ENCODE data around the gene NDEL1.

NDEL1 gene

GRCh38 chr17:8481089-8481488 lies 45.4 kb downstream of the NDEL1 start:
- H3K27ac ChIP-seq (ENCODE audit: low read depth, low read length): no peak overlapping the region

GRCh38 chr17:8481703-8482102 lies 46.0 kb downstream of the NDEL1 start:
- H3K36me3 ChIP-seq (ENCODE audit: control insufficient read depth in 5 of 5, insufficient read depth in 5 of 5, low read length in 5 of 5): peaks cover 24 to 72% (median 63%) of the 10 kb centered on the region in 5 donors
- no peaks in the 10 kb centered on the region for H3K27me3 ChIP-seq (ENCODE audit: control insufficient read depth in 5 of 5, insufficient read depth in 4 of 5, low read length in 5 of 5)
- H3K9me3 ChIP-seq (ENCODE audit: control insufficient read depth in 5 of 5, low read length in 5 of 5): peaks cover 0 to 6% (median 0%) of the 10 kb centered on the region in 5 donors
- no peak overlapping the region for H3K9ac ChIP-seq (ENCODE audit: low read length in 5 of 5)
- no peak overlapping the region for H3K27ac ChIP-seq (ENCODE audit: low read depth, low read length)
- peaks cover 7 to 21% (median 15%) of the 10 kb centered on the region in 5 donors for H3K4me1 ChIP-seq (ENCODE audit: control insufficient read depth in 5 of 5, insufficient read depth in 5 of 5, low read length in 5 of 5)
- H3K4me3 ChIP-seq (ENCODE audit: low read depth in 1 of 5, low read length in 5 of 5): no peak overlapping the region

More at GRCh38 chr17:8481089-8481488, 45.4 kb downstream of the NDEL1 start:
- H3K4me3 ChIP-seq (ENCODE audit: low read depth in 1 of 5, low read length in 5 of 5): no peak overlapping the region
- H3K9me3 ChIP-seq (ENCODE audit: control insufficient read depth in 5 of 5, low read length in 5 of 5): peaks cover 0 to 6% (median 0%) of the 10 kb centered on the region in 5 donors
- peaks cover 24 to 75% (median 67%) of the 10 kb centered on the region in 5 donors for H3K36me3 ChIP-seq (ENCODE audit: control insufficient read depth in 5 of 5, insufficient read depth in 5 of 5, low read length in 5 of 5)
- H3K4me1 ChIP-seq (ENCODE audit: control insufficient read depth in 5 of 5, insufficient read depth in 5 of 5, low read length in 5 of 5): peaks cover 7 to 23% (median 15%) of the 10 kb centered on the region in 5 donors
- H3K27me3 ChIP-seq (ENCODE audit: control insufficient read depth in 5 of 5, insufficient read depth in 4 of 5, low read length in 5 of 5): no peaks in the 10 kb centered on the region
- H3K9ac ChIP-seq (ENCODE audit: low read length in 5 of 5): no peak overlapping the region

- Histone ChIP-seq H3K27me3 (ENCODE audit: control insufficient read depth in 5 of 5, insufficient read depth in 4 of 5, low read length in 5 of 5) (no peaks in the 10 kb centered on the region), H3K36me3 (ENCODE audit: control insufficient read depth in 5 of 5, insufficient read depth in 5 of 5, low read length in 5 of 5) (peaks cover 24 to 72% (median 63%) of the 10 kb centered on the region in 5 donors), H3K27ac (ENCODE audit: low read depth, low read length) (no peak overlapping the region), H3K9ac (ENCODE audit: low read length in 5 of 5) (no peak overlapping the region), H3K9me3 (ENCODE audit: control insufficient read depth in 5 of 5, low read length in 5 of 5) (peaks cover 0 to 6% (median 0%) of the 10 kb centered on the region in 5 donors), H3K4me1 (ENCODE audit: control insufficient read depth in 5 of 5, insufficient read depth in 5 of 5, low read length in 5 of 5) (peaks cover 7 to 21% (median 15%) of the 10 kb centered on the region in 5 donors), H3K4me3 (ENCODE audit: low read depth in 1 of 5, low read length in 5 of 5) (no peak overlapping the region)
Measured at GRCh38 chr17:8482546-8482945, 46.9 kb downstream of the NDEL1 start.

- peaks cover 6 to 18% (median 12%) of the 10 kb centered on the region in 5 donors for H3K4me1 ChIP-seq (ENCODE audit: control insufficient read depth in 5 of 5, insufficient read depth in 5 of 5, low read length in 5 of 5)
- H3K4me3 ChIP-seq (ENCODE audit: low read depth in 1 of 5, low read length in 5 of 5): no peak overlapping the region
- no peaks in the 10 kb centered on the region for H3K27me3 ChIP-seq (ENCODE audit: control insufficient read depth in 5 of 5, insufficient read depth in 4 of 5, low read length in 5 of 5)
- peaks cover 24 to 71% (median 61%) of the 10 kb centered on the region in 5 donors for H3K36me3 ChIP-seq (ENCODE audit: control insufficient read depth in 5 of 5, insufficient read depth in 5 of 5, low read length in 5 of 5)
- peaks cover 0 to 6% (median 0%) of the 10 kb centered on the region in 5 donors for H3K9me3 ChIP-seq (ENCODE audit: control insufficient read depth in 5 of 5, low read length in 5 of 5)
- H3K27ac ChIP-seq (ENCODE audit: low read depth, low read length): no peak overlapping the region
- no peak overlapping the region for H3K9ac ChIP-seq (ENCODE audit: low read length in 5 of 5)
Measured at GRCh38 chr17:8484465-8484864, 48.8 kb downstream of the NDEL1 start.

- no peak overlapping the region for H3K9ac ChIP-seq (ENCODE audit: low read length in 5 of 5)
- no peaks in the 10 kb centered on the region for H3K27me3 ChIP-seq (ENCODE audit: control insufficient read depth in 5 of 5, insufficient read depth in 4 of 5, low read length in 5 of 5)
- H3K27ac ChIP-seq (ENCODE audit: low read depth, low read length): no peak overlapping the region
- H3K4me3 ChIP-seq (ENCODE audit: low read depth in 1 of 5, low read length in 5 of 5): no peak overlapping the region
- H3K9me3 ChIP-seq (ENCODE audit: control insufficient read depth in 5 of 5, low read length in 5 of 5): peaks cover 0 to 6% (median 0%) of the 10 kb centered on the region in 5 donors
- H3K36me3 ChIP-seq (ENCODE audit: control insufficient read depth in 5 of 5, insufficient read depth in 5 of 5, low read length in 5 of 5): peaks cover 24 to 67% (median 58%) of the 10 kb centered on the region in 5 donors
- H3K4me1 ChIP-seq (ENCODE audit: control insufficient read depth in 5 of 5, insufficient read depth in 5 of 5, low read length in 5 of 5): peaks cover 0 to 8% (median 2%) of the 10 kb centered on the region in 5 donors
Measured at GRCh38 chr17:8485491-8485890, 49.8 kb downstream of the NDEL1 start.

GRCh38 chr17:8487130-8487645 lies 51.5 kb downstream of the NDEL1 start:
- Histone ChIP-seq H3K36me3 (ENCODE audit: control insufficient read depth in 5 of 5, insufficient read depth in 5 of 5, low read length in 5 of 5) (peaks cover 24 to 70% (median 58%) of the 10 kb centered on the region in 5 donors), H3K27me3 (ENCODE audit: control insufficient read depth in 5 of 5, insufficient read depth in 4 of 5, low read length in 5 of 5) (no peaks in the 10 kb centered on the region), H3K9ac (ENCODE audit: low read length in 5 of 5) (no peak overlapping the region), H3K4me1 (ENCODE audit: control insufficient read depth in 5 of 5, insufficient read depth in 5 of 5, low read length in 5 of 5) (peaks cover 0 to 5% (median 0%) of the 10 kb centered on the region in 5 donors), H3K9me3 (ENCODE audit: control insufficient read depth in 5 of 5, low read length in 5 of 5) (peaks cover 0 to 6% (median 0%) of the 10 kb centered on the region in 5 donors), H3K27ac (ENCODE audit: low read depth, low read length) (no peak overlapping the region), H3K4me3 (ENCODE audit: low read depth in 1 of 5, low read length in 5 of 5) (no peak overlapping the region)

- H3K36me3 ChIP-seq (ENCODE audit: control insufficient read depth in 5 of 5, insufficient read depth in 5 of 5, low read length in 5 of 5): peaks cover 24 to 70% (median 59%) of the 10 kb centered on the region in 5 donors
- H3K4me3 ChIP-seq (ENCODE audit: low read depth in 1 of 5, low read length in 5 of 5): no peak overlapping the region
- peaks cover 0 to 6% (median 0%) of the 10 kb centered on the region in 5 donors for H3K9me3 ChIP-seq (ENCODE audit: control insufficient read depth in 5 of 5, low read length in 5 of 5)
- H3K27me3 ChIP-seq (ENCODE audit: control insufficient read depth in 5 of 5, insufficient read depth in 4 of 5, low read length in 5 of 5): no peaks in the 10 kb centered on the region
- no peak overlapping the region for H3K27ac ChIP-seq (ENCODE audit: low read depth, low read length)
- H3K4me1 ChIP-seq (ENCODE audit: control insufficient read depth in 5 of 5, insufficient read depth in 5 of 5, low read length in 5 of 5): no peaks in the 10 kb centered on the region
- no peak overlapping the region for H3K9ac ChIP-seq (ENCODE audit: low read length in 5 of 5)
Measured at GRCh38 chr17:8487743-8488142, 52.1 kb downstream of the NDEL1 start.

- Histone ChIP-seq H3K9ac (ENCODE audit: low read length in 5 of 5) (no peak overlapping the region), H3K27me3 (ENCODE audit: control insufficient read depth in 5 of 5, insufficient read depth in 4 of 5, low read length in 5 of 5) (no peaks in the 10 kb centered on the region), H3K4me1 (ENCODE audit: control insufficient read depth in 5 of 5, insufficient read depth in 5 of 5, low read length in 5 of 5) (no peaks in the 10 kb centered on the region), H3K36me3 (ENCODE audit: control insufficient read depth in 5 of 5, insufficient read depth in 5 of 5, low read length in 5 of 5) (peaks cover 16 to 70% (median 62%) of the 10 kb centered on the region in 5 donors), H3K27ac (ENCODE audit: low read depth, low read length) (peak overlapping the region; percentile 52), H3K4me3 (ENCODE audit: low read depth in 1 of 5, low read length in 5 of 5) (no peak overlapping the region), H3K9me3 (ENCODE audit: control insufficient read depth in 5 of 5, low read length in 5 of 5) (peaks cover 0 to 6% (median 0%) of the 10 kb centered on the region in 5 donors)
Measured at GRCh38 chr17:8488491-8488890, 52.8 kb downstream of the NDEL1 start.

- H3K27ac ChIP-seq (ENCODE audit: low read depth, low read length): peak overlapping the region; percentile 52
Measured at GRCh38 chr17:8488901-8489300, 53.2 kb downstream of the NDEL1 start.

GRCh38 chr17:8489841-8490240 lies 54.2 kb downstream of the NDEL1 start:
- Histone ChIP-seq H3K4me3 (ENCODE audit: low read depth in 1 of 5, low read length in 5 of 5) (no peak overlapping the region), H3K4me1 (ENCODE audit: control insufficient read depth in 5 of 5, insufficient read depth in 5 of 5, low read length in 5 of 5) (no peaks in the 10 kb centered on the region), H3K27me3 (ENCODE audit: control insufficient read depth in 5 of 5, insufficient read depth in 4 of 5, low read length in 5 of 5) (no peaks in the 10 kb centered on the region), H3K27ac (ENCODE audit: low read depth, low read length) (no peak overlapping the region), H3K36me3 (ENCODE audit: control insufficient read depth in 5 of 5, insufficient read depth in 5 of 5, low read length in 5 of 5) (peaks cover 8 to 74% (median 72%) of the 10 kb centered on the region in 5 donors), H3K9ac (ENCODE audit: low read length in 5 of 5) (no peak overlapping the region), H3K9me3 (ENCODE audit: control insufficient read depth in 5 of 5, low read length in 5 of 5) (no peaks in the 10 kb centered on the region)

More at GRCh38 chr17:8488901-8489300, 53.2 kb downstream of the NDEL1 start:
- H3K36me3 ChIP-seq (ENCODE audit: control insufficient read depth in 5 of 5, insufficient read depth in 5 of 5, low read length in 5 of 5): peaks cover 13 to 69% (median 66%) of the 10 kb centered on the region in 5 donors
- no peaks in the 10 kb centered on the region for H3K27me3 ChIP-seq (ENCODE audit: control insufficient read depth in 5 of 5, insufficient read depth in 4 of 5, low read length in 5 of 5)
- H3K4me1 ChIP-seq (ENCODE audit: control insufficient read depth in 5 of 5, insufficient read depth in 5 of 5, low read length in 5 of 5): no peaks in the 10 kb centered on the region
- peaks cover 0 to 6% (median 0%) of the 10 kb centered on the region in 5 donors for H3K9me3 ChIP-seq (ENCODE audit: control insufficient read depth in 5 of 5, low read length in 5 of 5)
- H3K9ac ChIP-seq (ENCODE audit: low read length in 5 of 5): no peak overlapping the region
- no peak overlapping the region for H3K4me3 ChIP-seq (ENCODE audit: low read depth in 1 of 5, low read length in 5 of 5)

Measured in subcutaneous abdominal adipose tissue (tissue), 5 donors.